Tibial nerve (tissue), 4 donors: Measurements from ENCODE around the gene DDB1. TPM values are rescaled to one million over a fixed set of nuclear protein-coding genes. Genes with fewer than 3 reads are reported as not detected.

Source experiments
- DNase-seq, 2 donors: peaks; one replicate each; pipeline ENCODE4 v3.0.0-alpha.2; 2019; ENCODE audit warnings: low spot score in 2 of 2
- H3K27ac ChIP-seq, 4 donors: fragments of 200-600 bp; sonication (generic) in 3 of 4; one replicate each; pipeline ENCODE4 v1.5.1; 2017 to 2019; ENCODE audit warnings: mild to moderate bottlenecking in 1 of 4
- H3K27me3 ChIP-seq, 2 donors: fragments of 200-600 bp; sonication (generic) in 1 of 2; one replicate each; pipeline versions ENCODE4 v1.5.1 to v1.6.0; 2017 to 2019
- H3K36me3 ChIP-seq, 3 donors: fragments of 200-600 bp; sonication (generic); one replicate each; pipeline ENCODE4 v1.5.1; 2018 to 2019
- H3K4me1 ChIP-seq, 4 donors: fragments of 200-600 bp; sonication (generic) in 3 of 4; one replicate each; pipeline ENCODE4 v1.5.1; 2017 to 2019
- H3K4me3 ChIP-seq, 4 donors: fragments of 200-600 bp; sonication (generic) in 3 of 4; one replicate each; pipeline ENCODE4 v1.5.1; 2017 to 2019; ENCODE audit warnings: mild to moderate bottlenecking in 1 of 4, moderate library complexity in 1 of 4
- H3K9me3 ChIP-seq, 4 donors: fragments of 200-600 bp; sonication (generic) in 3 of 4; one replicate each; pipeline ENCODE4 v1.5.1; 2017 to 2019
- EP300 ChIP-seq, 2 donors: sonication (generic); formaldehyde crosslinking; IDR thresholded peaks; one replicate each; pipeline ENCODE4 v1.6.1; 2017; ENCODE audit warnings: antibody characterized with exemption in 2 of 2, mild to moderate bottlenecking in 1 of 2
- POLR2A ChIP-seq, 2 donors: fragments of 450-650 bp; IDR thresholded peaks; one replicate each; pipeline ENCODE4 v1.6.1; 2017; ENCODE audit warnings: antibody characterized with exemption in 2 of 2, mild to moderate bottlenecking in 2 of 2, moderate library complexity in 2 of 2
- WGBS, 2 donors: methylation state at CpG; one replicate each; pipeline ENCODE4 v1.1.5; 2018; 5-methylcytosine and 5-hydroxymethylcytosine counted together
- total RNA-seq, 4 donors: library from RNA; depleted of rRNA; stranded (reverse); fragments of >200 nt; gene quantifications; one replicate each; pipeline ENCODE4 v1.1.0, GENCODE V29; 2016
- TF ChIP-seq, protein P1 (sequence below), 5 experiments: fragments of 200-600 bp in 3 of 5; fragments of 450-650 bp in 2 of 5; sonication (generic) in 3 of 5; IDR thresholded peaks; one replicate each; pipeline ENCODE4 v1.5.1; 2016 to 2019; ENCODE audit warnings: antibody characterized with exemption in 5 of 5, mild to moderate bottlenecking in 3 of 5, moderate library complexity in 2 of 5

DDB1 gene
- total RNA-seq, 4 donors from 2014 or later, result 100 to 138 (median 113) TPM

GRCh38 chr11:61290905-61291690 is 41.8 kb downstream of the DDB1 start:
- TF ChIP-seq EP300 (IDR thresholded peaks at IDR 0.05) (no peak), POLR2A (IDR thresholded peaks at IDR 0.05) (no peak)
- TF ChIP-seq, protein P1, sequence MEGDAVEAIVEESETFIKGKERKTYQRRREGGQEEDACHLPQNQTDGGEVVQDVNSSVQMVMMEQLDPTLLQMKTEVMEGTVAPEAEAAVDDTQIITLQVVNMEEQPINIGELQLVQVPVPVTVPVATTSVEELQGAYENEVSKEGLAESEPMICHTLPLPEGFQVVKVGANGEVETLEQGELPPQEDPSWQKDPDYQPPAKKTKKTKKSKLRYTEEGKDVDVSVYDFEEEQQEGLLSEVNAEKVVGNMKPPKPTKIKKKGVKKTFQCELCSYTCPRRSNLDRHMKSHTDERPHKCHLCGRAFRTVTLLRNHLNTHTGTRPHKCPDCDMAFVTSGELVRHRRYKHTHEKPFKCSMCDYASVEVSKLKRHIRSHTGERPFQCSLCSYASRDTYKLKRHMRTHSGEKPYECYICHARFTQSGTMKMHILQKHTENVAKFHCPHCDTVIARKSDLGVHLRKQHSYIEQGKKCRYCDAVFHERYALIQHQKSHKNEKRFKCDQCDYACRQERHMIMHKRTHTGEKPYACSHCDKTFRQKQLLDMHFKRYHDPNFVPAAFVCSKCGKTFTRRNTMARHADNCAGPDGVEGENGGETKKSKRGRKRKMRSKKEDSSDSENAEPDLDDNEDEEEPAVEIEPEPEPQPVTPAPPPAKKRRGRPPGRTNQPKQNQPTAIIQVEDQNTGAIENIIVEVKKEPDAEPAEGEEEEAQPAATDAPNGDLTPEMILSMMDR (IDR thresholded peaks at IDR 0.05), result no peak
- Histone ChIP-seq H3K36me3 (peaks cover 0 to 3% (median 0%) of the 10 kb centered on the region in 3 donors), H3K4me1 (peaks cover 0 to 28% (median 21%) of the 10 kb centered on the region in 4 donors), H3K4me3 (no peak overlapping the region), H3K27ac (no peak overlapping the region), H3K9me3 (no peaks in the 10 kb centered on the region), H3K27me3 (no peaks in the 10 kb centered on the region)
- 88 to 89% methylated on average over 11 to 12 of the region's 12 CpGs for WGBS, 2 donors
- no peak for DNase-seq

DNA sequence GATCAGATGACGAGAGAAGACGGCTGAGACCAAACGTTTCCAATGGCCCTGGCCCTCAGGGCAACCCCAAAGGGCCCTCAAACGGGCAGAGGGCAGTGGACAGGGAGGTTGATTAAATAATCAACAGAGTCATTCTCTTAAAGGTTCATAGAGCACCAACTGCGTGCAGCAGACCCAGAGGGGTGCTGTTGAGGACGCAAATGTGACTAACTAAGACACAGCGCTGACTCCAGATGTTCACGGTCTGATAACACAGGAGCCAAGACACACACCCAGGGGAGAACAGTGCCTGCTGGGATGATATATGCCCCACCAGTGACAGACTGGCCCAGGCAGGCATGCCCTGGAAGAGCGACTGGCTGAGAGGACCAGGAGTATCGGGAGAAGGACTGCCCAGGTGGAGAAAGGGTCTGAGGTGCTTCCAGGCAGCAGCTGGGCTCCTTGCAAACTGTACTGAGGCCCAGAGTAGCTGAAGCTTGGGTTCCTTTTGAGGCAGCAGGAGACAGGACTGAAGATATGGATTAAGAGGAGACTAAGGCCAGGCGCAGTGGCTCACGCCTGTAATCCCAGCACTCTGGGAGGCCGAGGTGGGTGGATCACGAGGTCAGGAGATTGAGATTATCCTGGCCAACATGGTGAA is 45.4 kb downstream of the DDB1 start:
- TF ChIP-seq POLR2A (IDR thresholded peaks at IDR 0.05) (no peak), EP300 (IDR thresholded peaks at IDR 0.05) (no peak)
- TF ChIP-seq, protein P1 (IDR thresholded peaks at IDR 0.05), result no peak
- H3K27ac ChIP-seq, result no peak overlapping the region
- peaks cover 0 to 22% (median 0%) of the 10 kb centered on the region in 3 donors for H3K36me3 ChIP-seq
- no peaks in the 10 kb centered on the region for H3K9me3 ChIP-seq
- no peaks in the 10 kb centered on the region for H3K27me3 ChIP-seq
- H3K4me1 ChIP-seq, result no peaks in the 10 kb centered on the region
- DNase-seq, result no peak
- H3K4me3 ChIP-seq, result no peak overlapping the region
- 82 to 86% methylated on average over 14 of the region's 14 CpGs for WGBS, 2 donors

DNA sequence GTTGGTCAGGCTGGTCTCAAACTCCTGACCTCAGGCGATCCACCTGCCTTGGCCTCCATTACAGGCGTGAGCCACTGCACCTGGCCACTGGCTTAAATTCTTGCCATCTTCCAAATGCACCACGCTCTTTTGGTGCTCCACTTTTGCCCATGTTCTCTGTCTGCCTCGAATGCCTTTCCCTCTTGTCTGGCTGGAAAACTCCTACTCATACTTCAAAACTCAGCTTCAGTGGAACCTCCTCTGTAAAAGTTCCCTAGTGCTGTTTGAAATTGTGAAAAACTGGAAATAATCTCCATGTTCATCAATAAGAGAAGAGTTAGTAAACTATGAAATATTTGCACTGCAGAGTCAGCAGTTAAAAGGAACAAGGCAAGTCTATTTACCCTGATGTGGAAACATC is 49.3 kb downstream of the DDB1 start:
- Histone ChIP-seq H3K9me3 (no peaks in the 10 kb centered on the region), H3K4me3 (no peak overlapping the region), H3K27ac (no peak overlapping the region), H3K4me1 (peaks cover 0 to 14% (median 0%) of the 10 kb centered on the region in 4 donors), H3K36me3 (peaks cover 0 to 28% (median 0%) of the 10 kb centered on the region in 3 donors), H3K27me3 (no peaks in the 10 kb centered on the region)
- 97 to 99% methylated on average over 4 of the region's 4 CpGs for WGBS, 2 donors
- DNase-seq, result no peak
- TF ChIP-seq, protein P1 (IDR thresholded peaks at IDR 0.05), result no peak
- TF ChIP-seq POLR2A (IDR thresholded peaks at IDR 0.05) (no peak), EP300 (IDR thresholded peaks at IDR 0.05) (no peak)

- TF ChIP-seq EP300 (IDR thresholded peaks at IDR 0.05) (no peak), POLR2A (IDR thresholded peaks at IDR 0.05) (no peak)
- TF ChIP-seq, protein P1 (IDR thresholded peaks at IDR 0.05), result no peak
- DNase-seq, result peak in 1 of 2 donors; percentile 15
- peaks cover 0 to 28% (median 0%) of the 10 kb centered on the region in 3 donors for H3K36me3 ChIP-seq
- 41 to 48% methylated on average over 27 to 34 of the region's 35 CpGs for WGBS, 2 donors
- H3K4me1 ChIP-seq, result peaks cover 0 to 14% (median 0%) of the 10 kb centered on the region in 4 donors
- H3K27ac ChIP-seq, result no peak overlapping the region
- H3K27me3 ChIP-seq, result no peaks in the 10 kb centered on the region
- H3K9me3 ChIP-seq, result no peaks in the 10 kb centered on the region
- peak overlapping the region in 1 of 4 donors; percentile 14 for H3K4me3 ChIP-seq
Measured at GRCh38 chr11:61281581-61282250, 51.2 kb downstream of the DDB1 start.
